ENCODE data around the gene TRIO.

GRCh38 chr5:14364096-14364495, 221.0 kb downstream of the TRIO start:
- TF ChIP-seq CTCF (tag by site-specific recombination; IDR thresholded peaks at IDR 0.05) = no peak
- TF ChIP-seq ZBTB17 (tag by site-specific recombination; IDR thresholded peaks at IDR 0.05) = no peak
- TF ChIP-seq ZBTB49 (tag by site-specific recombination; IDR thresholded peaks at IDR 0.05; ENCODE audit: low read depth) = no peak
- no peak for TF ChIP-seq RBAK (tag by site-specific recombination; IDR thresholded peaks at IDR 0.05)
- no peak for TF ChIP-seq ZNF394 (tag by site-specific recombination; IDR thresholded peaks at IDR 0.05; ENCODE audit: borderline replicate concordance)
- TF ChIP-seq ZBTB26 (tag by site-specific recombination; optimal IDR thresholded peaks at IDR 0.05) = no peak
- TF ChIP-seq ZNF621 (tag by site-specific recombination; IDR thresholded peaks at IDR 0.05) = no peak
- no peak for TF ChIP-seq ZNF324 (tag by site-specific recombination; IDR thresholded peaks at IDR 0.05)
- no peak for TF ChIP-seq SP3 (tag by site-specific recombination; IDR thresholded peaks at IDR 0.05)
- TF ChIP-seq ZNF837 (tag by site-specific recombination; IDR thresholded peaks at IDR 0.05) = no peak
